ENCODE data around the gene PAIP2B. TPM values are rescaled to one million over a fixed set of nuclear protein-coding genes. Genes with fewer than 3 reads are reported as not detected.

The PAIP2B gene
- total and polyA plus RNA-seq, 9 of the 15 experiments (the other 6 are each of a cell fraction or from before 2014, with no cell fraction given) = 0.18 to 0.38 (median 0.25) TPM

GRCh38 chr2:71226096-71226964 lies 573 bp downstream of the PAIP2B start:
- Histone ChIP-seq H3K4me2 (ENCODE audit: insufficient read depth, low read length) (peak overlapping the region; percentile 74), H3K4me1 (replicated peaks in 1 of 2; ENCODE audit: control insufficient read depth in 2 of 2, insufficient read depth in 2 of 2, low read length in 2 of 2) (peaks cover 5 to 9% of the 10 kb centered on the region in 2 experiments; a peak in 3 of 5 replicates), H4K20me1 (replicated peaks; ENCODE audit: control insufficient read depth, insufficient read depth, low read length) (no peaks in the 10 kb centered on the region), H3K9me3 (replicated peaks; ENCODE audit: control insufficient read depth, insufficient read depth, low read depth, low read length) (no peaks in the 10 kb centered on the region), H3K27ac (ENCODE audit: extremely low read depth, low read depth, low read length) (no peak overlapping the region), H3K27me3 (ENCODE audit: control insufficient read depth in 2 of 2, insufficient read depth in 2 of 2, low read length in 2 of 2) (0 out of 5 replicates have a peak, but pooled peaks cover 0 to 4% of the 10 kb centered on the region in 2 experiments), H3K4me3 (peak overlapping the region; percentile 44), H2AFZ (ENCODE audit: low read depth, low read length) (peak overlapping the region; percentile 88), H3K9me1 (ENCODE audit: control insufficient read depth, insufficient read depth, low read length) (no peaks in the 10 kb centered on the region), H3K79me2 (ENCODE audit: control insufficient read depth, insufficient read depth, low read length) (no peaks in the 10 kb centered on the region), H3K9ac (ENCODE audit: insufficient read depth in 1 of 2, low read depth in 2 of 2, low read length in 2 of 2) (peak overlapping the region in 1 of 2 experiments; percentile 83; a peak in 2 of 4 replicates), H3K36me3 (ENCODE audit: control insufficient read depth, insufficient read depth, low read length) (no peaks in the 10 kb centered on the region)
- ATAC-seq = peak; percentile 18; the same call in 2 of the 3 replicates
- WGBS (ENCODE audit: insufficient coverage, low coverage, missing lambda C conversion rate) = 22% methylated on average over 34 of the region's 52 CpGs
- ChIA-PET CTCF (ENCODE audit: low intra/inter-chr PET ratio) (no interaction called here), POLR2A (interaction anchor here (0.6 to 2.5 kb wide), 3 partner anchors 10 to 112 kb away, joined by 3 to 9 read pairs (median 4); no protein-coding TSS in a partner anchor)
- in situ Hi-C loops (cut with MboI) = no loop called here
- intact Hi-C loops (cut with micrococcal nuclease) = no loop called here
- no peak for FAIRE-seq
- no peak for DNase-seq (ENCODE audit: extremely low read depth in 1 of 4, low spot score in 3 of 4)
- no TSS peak for BruUV-seq (replicated peaks)
- TF ChIP-seq, protein P1, sequence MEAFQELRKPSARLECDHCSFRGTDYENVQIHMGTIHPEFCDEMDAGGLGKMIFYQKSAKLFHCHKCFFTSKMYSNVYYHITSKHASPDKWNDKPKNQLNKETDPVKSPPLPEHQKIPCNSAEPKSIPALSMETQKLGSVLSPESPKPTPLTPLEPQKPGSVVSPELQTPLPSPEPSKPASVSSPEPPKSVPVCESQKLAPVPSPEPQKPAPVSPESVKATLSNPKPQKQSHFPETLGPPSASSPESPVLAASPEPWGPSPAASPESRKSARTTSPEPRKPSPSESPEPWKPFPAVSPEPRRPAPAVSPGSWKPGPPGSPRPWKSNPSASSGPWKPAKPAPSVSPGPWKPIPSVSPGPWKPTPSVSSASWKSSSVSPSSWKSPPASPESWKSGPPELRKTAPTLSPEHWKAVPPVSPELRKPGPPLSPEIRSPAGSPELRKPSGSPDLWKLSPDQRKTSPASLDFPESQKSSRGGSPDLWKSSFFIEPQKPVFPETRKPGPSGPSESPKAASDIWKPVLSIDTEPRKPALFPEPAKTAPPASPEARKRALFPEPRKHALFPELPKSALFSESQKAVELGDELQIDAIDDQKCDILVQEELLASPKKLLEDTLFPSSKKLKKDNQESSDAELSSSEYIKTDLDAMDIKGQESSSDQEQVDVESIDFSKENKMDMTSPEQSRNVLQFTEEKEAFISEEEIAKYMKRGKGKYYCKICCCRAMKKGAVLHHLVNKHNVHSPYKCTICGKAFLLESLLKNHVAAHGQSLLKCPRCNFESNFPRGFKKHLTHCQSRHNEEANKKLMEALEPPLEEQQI (IDR thresholded peaks at IDR 0.05) = no peak
- peak; percentile 43; the same call in 1 of the 2 replicates for TF ChIP-seq NCOA6 (IDR thresholded peaks at IDR 0.05)
- peak; percentile 24; the same call in 1 of the 2 replicates for TF ChIP-seq NFIC (IDR thresholded peaks at IDR 0.05)
- no peak for TF ChIP-seq SAFB2 (IDR thresholded peaks at IDR 0.05; ENCODE audit: borderline replicate concordance, low read depth, low read length, severe bottlenecking)
- TF ChIP-seq L3MBTL2 (IDR thresholded peaks at IDR 0.05) = peak; percentile 86
- TF ChIP-seq, protein P2, sequence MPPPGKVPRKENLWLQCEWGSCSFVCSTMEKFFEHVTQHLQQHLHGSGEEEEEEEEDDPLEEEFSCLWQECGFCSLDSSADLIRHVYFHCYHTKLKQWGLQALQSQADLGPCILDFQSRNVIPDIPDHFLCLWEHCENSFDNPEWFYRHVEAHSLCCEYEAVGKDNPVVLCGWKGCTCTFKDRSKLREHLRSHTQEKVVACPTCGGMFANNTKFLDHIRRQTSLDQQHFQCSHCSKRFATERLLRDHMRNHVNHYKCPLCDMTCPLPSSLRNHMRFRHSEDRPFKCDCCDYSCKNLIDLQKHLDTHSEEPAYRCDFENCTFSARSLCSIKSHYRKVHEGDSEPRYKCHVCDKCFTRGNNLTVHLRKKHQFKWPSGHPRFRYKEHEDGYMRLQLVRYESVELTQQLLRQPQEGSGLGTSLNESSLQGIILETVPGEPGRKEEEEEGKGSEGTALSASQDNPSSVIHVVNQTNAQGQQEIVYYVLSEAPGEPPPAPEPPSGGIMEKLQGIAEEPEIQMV (tag; conservative IDR thresholded peaks at IDR 0.05; ENCODE audit: low read depth) = no peak
- TF ChIP-seq, protein P3, sequence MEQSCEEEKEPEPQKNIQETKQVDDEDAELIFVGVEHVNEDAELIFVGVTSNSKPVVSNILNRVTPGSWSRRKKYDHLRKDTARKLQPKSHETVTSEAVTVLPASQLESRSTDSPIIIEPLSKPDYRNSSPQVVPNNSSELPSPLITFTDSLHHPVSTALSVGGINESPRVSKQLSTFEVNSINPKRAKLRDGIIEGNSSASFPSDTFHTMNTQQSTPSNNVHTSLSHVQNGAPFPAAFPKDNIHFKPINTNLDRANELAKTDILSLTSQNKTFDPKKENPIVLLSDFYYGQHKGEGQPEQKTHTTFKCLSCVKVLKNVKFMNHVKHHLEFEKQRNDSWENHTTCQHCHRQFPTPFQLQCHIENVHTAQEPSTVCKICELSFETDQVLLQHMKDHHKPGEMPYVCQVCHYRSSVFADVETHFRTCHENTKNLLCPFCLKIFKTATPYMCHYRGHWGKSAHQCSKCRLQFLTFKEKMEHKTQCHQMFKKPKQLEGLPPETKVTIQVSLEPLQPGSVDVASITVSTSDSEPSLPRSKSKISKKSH (CRISPR knock-in tag; IDR thresholded peaks at IDR 0.05) = no peak
- no peak for TF ChIP-seq MCM5 (IDR thresholded peaks at IDR 0.05; ENCODE audit: low read depth)

Measured in K562 (cell line).